Mesendoderm (in vitro differentiated cells): ENCODE results near the gene CCDC6.
A peak's percentile ranks its signal among the peaks of the same experiment; 100 is the strongest.

Source experiments
- DNase-seq: peaks from one replicate; pipeline ENCODE4 v3.0.0; 2013
- H2AK5ac ChIP-seq: 2 replicates; pipeline ENCODE4 v1.6.1; 2013; ENCODE audit warnings: low read length, inconsistent platforms
- H2BK120ac ChIP-seq: 2 replicates; pipeline ENCODE4 v1.6.1; 2013; ENCODE audit warnings: low read depth, mild to moderate bottlenecking, low read length, moderate library complexity, mixed read lengths
- H2BK15ac ChIP-seq: replicated peaks from 2 replicates; pipeline ENCODE4 v1.6.1; 2013; ENCODE audit warnings: low read depth, mild to moderate bottlenecking, moderate library complexity
- H2BK5ac ChIP-seq: 2 replicates; pipeline ENCODE4 v1.6.1; 2013; ENCODE audit warnings: low read length, inconsistent platforms
- H3K18ac ChIP-seq: 2 replicates; pipeline ENCODE4 v1.6.1; 2013; ENCODE audit warnings: mild to moderate bottlenecking, low read length, mixed read lengths
- H3K23ac ChIP-seq: one replicate; pipeline ENCODE4 v1.6.1; 2013; ENCODE audit warnings: low read length
- H3K27ac ChIP-seq: 2 replicates; pipeline ENCODE4 v1.5.1; 2013; ENCODE audit warnings: low read depth, mild to moderate bottlenecking, inconsistent platforms, low read length, moderate library complexity
- H3K27me3 ChIP-seq: 2 replicates; pipeline ENCODE4 v1.6.1; 2013; ENCODE audit warnings: low read length, control low read depth, mild to moderate bottlenecking, inconsistent platforms; ENCODE audit not compliant: insufficient read depth, poor library complexity
- H3K36me3 ChIP-seq: 2 replicates; pipeline ENCODE4 v1.6.1; 2013; ENCODE audit warnings: low read length, inconsistent platforms; ENCODE audit not compliant: control insufficient read depth, insufficient read depth
- H3K4ac ChIP-seq: one replicate; pipeline ENCODE4 v1.6.1; 2013; ENCODE audit warnings: low read depth, mild to moderate bottlenecking, low read length, moderate library complexity
- H3K4me1 ChIP-seq: 2 replicates; pipeline ENCODE4 v1.6.1; 2013; ENCODE audit warnings: low read depth, low read length, inconsistent platforms; ENCODE audit not compliant: control insufficient read depth
- H3K4me2 ChIP-seq: 2 replicates; pipeline ENCODE4 v1.6.1; 2013; ENCODE audit warnings: low read length
- H3K4me3 ChIP-seq: 2 replicates; pipeline ENCODE4 v1.5.1; 2013; ENCODE audit warnings: mild to moderate bottlenecking, low read length
- H3K56ac ChIP-seq: one replicate; pipeline ENCODE4 v1.6.1; 2013; ENCODE audit warnings: low read length
- H3K79me1 ChIP-seq: 2 replicates; pipeline ENCODE4 v1.6.1; 2013; ENCODE audit warnings: low read length, inconsistent platforms
- H3K79me2 ChIP-seq: 2 replicates; pipeline ENCODE4 v1.6.1; 2013; ENCODE audit warnings: mild to moderate bottlenecking, low read length; ENCODE audit not compliant: control insufficient read depth, insufficient read depth
- H3K9ac ChIP-seq: 2 replicates; pipeline ENCODE4 v1.6.1; 2013; ENCODE audit warnings: low read length, inconsistent platforms
- H4K5ac ChIP-seq: one replicate; pipeline ENCODE4 v1.6.1; 2013; ENCODE audit warnings: low read length
- H4K8ac ChIP-seq: one replicate; pipeline ENCODE4 v1.6.1; 2013; ENCODE audit warnings: low read depth, mild to moderate bottlenecking, control low read depth, low read length, moderate library complexity
- WGBS: extraction: QIAGEN DNeasy Blood & Tissue Kit; methylation state at CpG from one replicate; pipeline ENCODE4 v1.1.7; 2013; ENCODE audit warnings: low lambda C conversion rate, missing lambda C conversion rate; ENCODE audit not compliant: insufficient coverage; ENCODE audit errors: extremely low coverage; 5-methylcytosine and 5-hydroxymethylcytosine counted together

CCDC6 gene

GRCh38 chr10:59808896-59809643 lies 97.3 kb downstream of the CCDC6 start:
- no peak overlapping the region for H3K4me3 ChIP-seq
- H3K4me2 ChIP-seq: no peak overlapping the region
- 100% methylated on average over 2 of the region's 5 CpGs for WGBS
- H3K27me3 ChIP-seq: no peaks in the 10 kb centered on the region
- H2BK5ac ChIP-seq: no peak overlapping the region
- no peak overlapping the region for H4K5ac ChIP-seq
- H2BK120ac ChIP-seq: no peak overlapping the region
- H2AK5ac ChIP-seq: no peak overlapping the region
- no peak overlapping the region for H3K23ac ChIP-seq
- peaks cover 5% of the 10 kb centered on the region for H3K4me1 ChIP-seq
- H3K18ac ChIP-seq: no peak overlapping the region
- no peak overlapping the region for H2BK15ac ChIP-seq
- no peaks in the 10 kb centered on the region for H3K79me1 ChIP-seq
- peak; percentile 92 for DNase-seq
- H3K56ac ChIP-seq: no peak overlapping the region
- no peaks in the 10 kb centered on the region for H3K36me3 ChIP-seq
- H4K8ac ChIP-seq: no peak overlapping the region
- no peaks in the 10 kb centered on the region for H3K79me2 ChIP-seq
- H3K27ac ChIP-seq: no peak overlapping the region
- no peak overlapping the region for H3K4ac ChIP-seq
- no peak overlapping the region for H3K9ac ChIP-seq

GRCh38 chr10:59807629-59808620 lies 98.4 kb downstream of the CCDC6 start:
- no peak overlapping the region for H3K18ac ChIP-seq
- WGBS: no CpG with 5 or more reads among the region's 9 CpGs
- H2BK15ac ChIP-seq: no peak overlapping the region
- H3K36me3 ChIP-seq: no peaks in the 10 kb centered on the region
- H2BK120ac ChIP-seq: no peak overlapping the region
- H4K5ac ChIP-seq: no peak overlapping the region
- no peak overlapping the region for H2BK5ac ChIP-seq
- no peak overlapping the region for H4K8ac ChIP-seq
- H3K27ac ChIP-seq: no peak overlapping the region
- DNase-seq: no peak
- H3K4ac ChIP-seq: no peak overlapping the region
- H3K4me3 ChIP-seq: no peak overlapping the region
- H3K79me1 ChIP-seq: no peaks in the 10 kb centered on the region
- no peak overlapping the region for H3K4me2 ChIP-seq
- no peak overlapping the region for H3K9ac ChIP-seq
- H3K27me3 ChIP-seq: no peaks in the 10 kb centered on the region
- H3K56ac ChIP-seq: no peak overlapping the region
- H3K4me1 ChIP-seq: peaks cover 5% of the 10 kb centered on the region
- no peak overlapping the region for H3K23ac ChIP-seq
- no peak overlapping the region for H2AK5ac ChIP-seq
- H3K79me2 ChIP-seq: no peaks in the 10 kb centered on the region

- Histone ChIP-seq H3K79me1 (no peaks in the 10 kb centered on the region), H3K4ac (no peak overlapping the region), H4K8ac (no peak overlapping the region), H3K79me2 (no peaks in the 10 kb centered on the region), H3K18ac (no peak overlapping the region), H3K36me3 (no peaks in the 10 kb centered on the region), H3K27me3 (no peaks in the 10 kb centered on the region), H2BK120ac (no peak overlapping the region), H3K4me2 (no peak overlapping the region), H3K4me1 (peaks cover 5% of the 10 kb centered on the region), H2BK5ac (no peak overlapping the region), H3K56ac (no peak overlapping the region), H4K5ac (no peak overlapping the region), H3K23ac (no peak overlapping the region), H2BK15ac (no peak overlapping the region), H2AK5ac (no peak overlapping the region), H3K9ac (no peak overlapping the region), H3K27ac (no peak overlapping the region), H3K4me3 (no peak overlapping the region)
- no CpG with 5 or more reads among the region's 6 CpGs for WGBS
- peak; percentile 72 for DNase-seq
Observed at GRCh38 chr10:59805014-59805413, 101.3 kb downstream of the CCDC6 start.

- Histone ChIP-seq H2BK15ac (no peak overlapping the region), H3K4me2 (no peak overlapping the region), H3K4me1 (peaks cover 2% of the 10 kb centered on the region), H3K23ac (no peak overlapping the region), H3K18ac (no peak overlapping the region), H2AK5ac (no peak overlapping the region), H3K27me3 (no peaks in the 10 kb centered on the region), H3K4me3 (no peak overlapping the region), H3K9ac (no peak overlapping the region), H3K79me1 (no peaks in the 10 kb centered on the region), H2BK5ac (no peak overlapping the region), H3K36me3 (no peaks in the 10 kb centered on the region), H3K27ac (no peak overlapping the region), H2BK120ac (no peak overlapping the region), H3K79me2 (no peaks in the 10 kb centered on the region), H3K4ac (no peak overlapping the region), H4K8ac (no peak overlapping the region), H3K56ac (no peak overlapping the region), H4K5ac (no peak overlapping the region)
- WGBS: no CpG with 5 or more reads among the region's 4 CpGs
- no peak for DNase-seq
Observed at GRCh38 chr10:59804220-59804619, 102.1 kb downstream of the CCDC6 start.

GRCh38 chr10:59803714-59804113 lies 102.6 kb downstream of the CCDC6 start:
- Histone ChIP-seq H4K5ac (no peak overlapping the region), H3K56ac (no peak overlapping the region), H2AK5ac (no peak overlapping the region), H3K9ac (no peak overlapping the region), H4K8ac (no peak overlapping the region), H3K23ac (no peak overlapping the region), H3K4me1 (peaks cover 2% of the 10 kb centered on the region), H2BK15ac (no peak overlapping the region), H3K4ac (no peak overlapping the region), H2BK5ac (no peak overlapping the region), H3K79me2 (no peaks in the 10 kb centered on the region), H3K27me3 (no peaks in the 10 kb centered on the region), H3K18ac (no peak overlapping the region), H2BK120ac (no peak overlapping the region), H3K4me2 (no peak overlapping the region), H3K79me1 (no peaks in the 10 kb centered on the region), H3K4me3 (no peak overlapping the region), H3K27ac (no peak overlapping the region), H3K36me3 (no peaks in the 10 kb centered on the region)
- DNase-seq: no peak
- no CpG with 5 or more reads among the region's 1 CpG for WGBS
